IMR-90 (cell line): ENCODE data around the gene S100A6. TPM values are rescaled to one million over a fixed set of nuclear protein-coding genes. Genes with fewer than 3 reads are reported as not detected.

Experiments used
- ATAC-seq: fragments of 200-7000 bp; cut with Tn5 transposase; 2 replicates; pipeline ENCODE4 v1.9.1; 2020; ENCODE audit warnings: low read depth, mild to moderate bottlenecking, moderate library complexity
- BruUV-seq: library from RNA; stranded (reverse); fragments of 400-500 nt; replicated peaks from 2 replicates; lab custom pipeline; 2021; lab: Mats Ljungman, UMichigan
- CTCF ChIA-PET: fragments of 300-600 bp; formaldehyde crosslinking; extraction: SDS; loops from one replicate; lab custom pipeline; 2021; ENCODE audit warnings: antibody characterized with exemption; lab: Yijun Ruan, JAX
- POLR2A ChIA-PET: fragments of 300-600 bp; sonication (Branson Sonifier 250); formaldehyde crosslinking; loops from one replicate; lab custom pipeline; 2022; ENCODE audit warnings: antibody characterized with exemption; ENCODE audit not compliant: unreplicated experiment; lab: Charles Lee
- DNase-seq: peaks from one replicate; pipeline ENCODE4 v3.0.0; 2013
- H2AFZ ChIP-seq: replicated peaks from 2 replicates; pipeline ENCODE3; 2013; ENCODE audit warnings: low read length, mild to moderate bottlenecking; ENCODE audit not compliant: poor library complexity
- H2AK5ac ChIP-seq: 2 replicates; pipeline ENCODE4 v1.6.1; 2013; ENCODE audit warnings: low read depth, low read length, inconsistent platforms
- H2AK9ac ChIP-seq: replicated peaks from 2 replicates; pipeline ENCODE3; 2013; ENCODE audit warnings: mild to moderate bottlenecking, low read depth, low read length, moderate library complexity; ENCODE audit not compliant: poor library complexity
- H2BK120ac ChIP-seq: 2 replicates; pipeline ENCODE4 v1.6.1; 2013; ENCODE audit warnings: low read depth, low read length, inconsistent platforms
- H2BK15ac ChIP-seq: 3 replicates; pipeline ENCODE4 v1.6.1; 2013; ENCODE audit warnings: low read depth, low read length, inconsistent platforms
- H2BK20ac ChIP-seq: 2 replicates; pipeline ENCODE4 v1.6.1; 2013; ENCODE audit warnings: low read depth, mild to moderate bottlenecking, inconsistent platforms, low read length, moderate library complexity
- H2BK5ac ChIP-seq: 2 replicates; pipeline ENCODE4 v1.6.1; 2013; ENCODE audit warnings: mild to moderate bottlenecking, low read depth, low read length, inconsistent platforms; ENCODE audit not compliant: poor library complexity, severe bottlenecking
- H3K14ac ChIP-seq: replicated peaks from 2 replicates; pipeline ENCODE4 v1.6.1; 2013; ENCODE audit warnings: low read depth, low read length, inconsistent platforms
- H3K18ac ChIP-seq: 2 replicates; pipeline ENCODE4 v1.6.1; 2013; ENCODE audit warnings: low read depth, low read length, control low read depth
- H3K23ac ChIP-seq: 2 replicates; pipeline ENCODE4 v1.6.1; 2013; ENCODE audit warnings: low read depth, low read length, inconsistent platforms
- H3K27ac ChIP-seq: 2 replicates; pipeline ENCODE4 v1.5.1; 2013; ENCODE audit warnings: mild to moderate bottlenecking, control low read depth, low read length; ENCODE audit not compliant: insufficient read depth
- H3K27me3 ChIP-seq: 2 replicates; pipeline ENCODE4 v1.6.1; 2013; ENCODE audit warnings: low read length; ENCODE audit not compliant: control insufficient read depth, insufficient read depth
- H3K36me3 ChIP-seq: 2 replicates; pipeline ENCODE4 v1.6.1; 2013; ENCODE audit warnings: low read length, mixed read lengths; ENCODE audit not compliant: control insufficient read depth, insufficient read depth
- H3K4ac ChIP-seq: 2 replicates; pipeline ENCODE4 v1.6.1; 2013; ENCODE audit warnings: low read depth, low read length, inconsistent platforms
- H3K4me1 ChIP-seq: 2 replicates; pipeline ENCODE4 v1.6.1; 2013; ENCODE audit warnings: low read length, mixed read lengths; ENCODE audit not compliant: control insufficient read depth, insufficient read depth
- H3K4me2 ChIP-seq: 2 replicates; pipeline ENCODE4 v1.6.1; 2013; ENCODE audit warnings: low read depth, mild to moderate bottlenecking, control low read depth, low read length, moderate library complexity
- H3K4me3 ChIP-seq: 2 replicates; pipeline ENCODE4 v1.5.1; 2013; ENCODE audit warnings: low read depth, mild to moderate bottlenecking, control low read depth, low read length, moderate library complexity; ENCODE audit not compliant: insufficient read depth
- H3K56ac ChIP-seq: 2 replicates; pipeline ENCODE4 v1.6.1; 2013; ENCODE audit warnings: low read length, inconsistent platforms; ENCODE audit not compliant: insufficient read depth; ENCODE audit errors: extremely low read depth
- H3K79me1 ChIP-seq, 2 experiments: 2 replicates each; pipeline ENCODE4 v1.6.1; 2013; ENCODE audit warnings: low read length in 2 of 2, inconsistent platforms in 1 of 2, low read depth in 1 of 2
- H3K9ac ChIP-seq: 2 replicates; pipeline ENCODE4 v1.6.1; 2013; ENCODE audit warnings: low read depth, low read length, control low read depth
- H3K9me1 ChIP-seq: 2 replicates; pipeline ENCODE4 v1.6.1; 2013; ENCODE audit warnings: low read length, inconsistent platforms; ENCODE audit not compliant: insufficient read depth
- H3K9me3 ChIP-seq: 2 replicates; pipeline ENCODE4 v1.6.1; 2013; ENCODE audit warnings: low read length; ENCODE audit not compliant: control insufficient read depth, insufficient read depth
- H4K20me1 ChIP-seq: 2 replicates; pipeline ENCODE4 v1.6.1; 2013; ENCODE audit warnings: low read length, inconsistent platforms; ENCODE audit not compliant: insufficient read depth
- H4K5ac ChIP-seq: 2 replicates; pipeline ENCODE4 v1.6.1; 2013; ENCODE audit warnings: mild to moderate bottlenecking, low read depth, low read length, control low read depth
- H4K8ac ChIP-seq, 2 experiments: 2 replicates each; pipeline ENCODE4 v1.6.1; 2013; ENCODE audit warnings: low read depth in 2 of 2, low read length in 2 of 2, control low read depth in 1 of 2, inconsistent platforms in 1 of 2
- H4K91ac ChIP-seq: 2 replicates; pipeline ENCODE4 v1.6.1; 2013; ENCODE audit warnings: low read depth, low read length, inconsistent platforms; ENCODE audit not compliant: insufficient read depth
- CEBPB ChIP-seq: IDR thresholded peaks from 2 replicates; pipeline ENCODE4 v1.6.1; 2012; ENCODE audit warnings: low read depth, low read length, improper control_type of control experiment
- FOS ChIP-seq: fragments of 150-350 bp; IDR thresholded peaks from 2 replicates; pipeline ENCODE4 v1.6.1; 2016; ENCODE audit warnings: low read depth, low read length
- MXI1 ChIP-seq: IDR thresholded peaks from 2 replicates; pipeline ENCODE4 v1.6.1; 2012; ENCODE audit warnings: low read depth, mild to moderate bottlenecking, low read length, moderate library complexity, borderline replicate concordance
- NFE2L2 ChIP-seq: fragments of 150-350 bp; IDR thresholded peaks from 2 replicates; pipeline ENCODE4 v1.6.1; 2016; ENCODE audit warnings: low read depth, mild to moderate bottlenecking, low read length
- RFX5 ChIP-seq: IDR thresholded peaks from 2 replicates; pipeline ENCODE4 v1.8.0; 2012; ENCODE audit warnings: low read depth, mild to moderate bottlenecking, low read length, moderate library complexity
- WGBS, 2 experiments: methylation state at CpG; one replicate each; pipeline versions ENCODE4 v1.1.5 to v1.1.7; 2013; ENCODE audit warnings: missing lambda C conversion rate in 2 of 2; ENCODE audit not compliant: insufficient read length in 1 of 2; ENCODE audit errors: extremely low coverage in 2 of 2; 5-methylcytosine and 5-hydroxymethylcytosine counted together
- dilution Hi-C: fragments of 300-500 bp; cut with HindIII; formaldehyde crosslinking; loops from one replicate; pipeline ENCODE4 v1.14.3; 2018; ENCODE audit warnings: low sequenced_read_pairs; ENCODE audit not compliant: unreplicated experiment
- in situ Hi-C: fragments of 300-500 bp; cut with MboI; formaldehyde crosslinking; loops from 3 replicates; pipeline ENCODE4 v1.14.3; 2019; ENCODE audit warnings: low sequenced_read_pairs, inconsistent platforms, mixed read lengths
- intact Hi-C: fragments of 100-400 bp; cut with micrococcal nuclease; formaldehyde crosslinking; loops from 2 replicates; pipeline ENCODE4 v1.10.0; 2022
- polyA plus RNA-seq, 3 experiments: library from polyadenylated mRNA; depleted of rRNA; stranded (reverse); fragments of >200 nt; gene quantifications; 2 replicates each; pipeline ENCODE4 v1.2.3, GENCODE V29; 2012; ENCODE audit warnings: low replicate concordance in 1 of 3
- total RNA-seq: library from RNA; depleted of rRNA; stranded (reverse); fragments of >200 nt; gene quantifications from 2 replicates; pipeline ENCODE4 v1.2.3, GENCODE V29; 2012
- TF ChIP-seq, protein P1 (sequence below): conservative IDR thresholded peaks from 2 replicates; pipeline ENCODE4 v1.5.1; 2012; ENCODE audit warnings: mild to moderate bottlenecking, low read depth, low read length, improper control_type of control experiment
- TF ChIP-seq, protein P2 (sequence below): fragments of 150-350 bp; IDR thresholded peaks from 2 replicates; pipeline ENCODE4 v1.6.1; 2016; ENCODE audit warnings: low read depth, mild to moderate bottlenecking, low read length, moderate library complexity, borderline replicate concordance
- TF ChIP-seq, protein P3 (sequence below): fragments of 150-350 bp; IDR thresholded peaks from 2 replicates; pipeline ENCODE4 v1.6.1; 2017; ENCODE audit warnings: mild to moderate bottlenecking, antibody characterized with exemption, low read length, low read depth

S100A6 gene
- total and polyA plus RNA-seq, 2 of the 4 experiments (the other 2 are of a cell fraction): 373 to 1,755 TPM

DNA sequence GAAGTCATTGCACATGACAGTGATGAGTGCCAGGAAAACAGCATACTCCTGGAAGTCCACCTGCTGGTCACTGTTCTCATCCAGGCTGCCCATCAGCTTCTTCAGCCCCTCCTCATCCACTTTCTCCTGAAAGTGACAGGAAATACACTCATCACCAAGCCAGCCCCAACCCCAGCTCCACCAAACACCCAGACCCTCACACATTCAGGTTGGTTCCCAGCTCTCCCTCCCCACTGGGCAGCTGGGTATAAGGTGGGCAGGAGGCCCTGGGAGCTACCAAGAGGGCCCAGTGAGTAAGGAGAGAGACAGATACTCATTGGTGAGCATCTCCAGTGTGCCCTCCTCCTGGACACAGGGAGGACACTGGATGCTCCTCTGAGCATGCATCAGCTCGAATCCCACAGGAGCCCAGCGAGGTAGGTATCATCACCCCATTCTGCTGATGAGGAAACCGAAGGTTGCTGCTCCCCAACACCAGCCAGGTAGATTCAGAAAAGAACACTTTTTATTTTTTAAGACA is 25.7 kb upstream of the S100A6 start:
- H3K23ac ChIP-seq: no peak overlapping the region
- H4K5ac ChIP-seq: no peak overlapping the region
- dilution Hi-C loops (no loop called here), intact Hi-C loops (no loop called here), in situ Hi-C loops (loop anchor here (10.0 kb wide), 1 partner anchor 47 kb away; no protein-coding TSS in a partner anchor)
- no peaks in the 10 kb centered on the region for H3K27me3 ChIP-seq
- H3K18ac ChIP-seq: no peak overlapping the region
- no peak overlapping the region for H2AFZ ChIP-seq
- no peak overlapping the region for H4K8ac ChIP-seq
- H3K4me2 ChIP-seq: no peak overlapping the region
- no peak overlapping the region for H3K9ac ChIP-seq
- H2BK15ac ChIP-seq: no peak overlapping the region
- H2BK20ac ChIP-seq: no peak overlapping the region
- peaks cover 4 to 26% of the 10 kb centered on the region in 2 experiments; a peak in 3 of 4 replicates for H3K79me1 ChIP-seq
- H2BK120ac ChIP-seq: no peak overlapping the region
- no peak overlapping the region for H2BK5ac ChIP-seq
- no peak for DNase-seq
- H3K4me3 ChIP-seq: no peak overlapping the region
- ChIA-PET CTCF (no interaction called here), POLR2A (no interaction called here)
- ATAC-seq: no peak
- peak overlapping the region; percentile 78; the same call in 1 of the 2 replicates for H2AK5ac ChIP-seq
- H4K20me1 ChIP-seq: no peaks in the 10 kb centered on the region
- no peak overlapping the region for H3K4ac ChIP-seq
- H2AK9ac ChIP-seq: no peak overlapping the region
- no peak overlapping the region for H4K91ac ChIP-seq
- H3K27ac ChIP-seq: no peak overlapping the region
- peaks cover 13% of the 10 kb centered on the region for H3K4me1 ChIP-seq
- no peak overlapping the region for H3K14ac ChIP-seq
- peaks cover 11% of the 10 kb centered on the region; the same call in 1 of the 2 replicates for H3K9me1 ChIP-seq
- no peak overlapping the region for H3K56ac ChIP-seq
- no peaks in the 10 kb centered on the region for H3K9me3 ChIP-seq
- no TSS peak for BruUV-seq
- H3K36me3 ChIP-seq: no peaks in the 10 kb centered on the region
- no peak for TF ChIP-seq MXI1
- TF ChIP-seq, protein P1, sequence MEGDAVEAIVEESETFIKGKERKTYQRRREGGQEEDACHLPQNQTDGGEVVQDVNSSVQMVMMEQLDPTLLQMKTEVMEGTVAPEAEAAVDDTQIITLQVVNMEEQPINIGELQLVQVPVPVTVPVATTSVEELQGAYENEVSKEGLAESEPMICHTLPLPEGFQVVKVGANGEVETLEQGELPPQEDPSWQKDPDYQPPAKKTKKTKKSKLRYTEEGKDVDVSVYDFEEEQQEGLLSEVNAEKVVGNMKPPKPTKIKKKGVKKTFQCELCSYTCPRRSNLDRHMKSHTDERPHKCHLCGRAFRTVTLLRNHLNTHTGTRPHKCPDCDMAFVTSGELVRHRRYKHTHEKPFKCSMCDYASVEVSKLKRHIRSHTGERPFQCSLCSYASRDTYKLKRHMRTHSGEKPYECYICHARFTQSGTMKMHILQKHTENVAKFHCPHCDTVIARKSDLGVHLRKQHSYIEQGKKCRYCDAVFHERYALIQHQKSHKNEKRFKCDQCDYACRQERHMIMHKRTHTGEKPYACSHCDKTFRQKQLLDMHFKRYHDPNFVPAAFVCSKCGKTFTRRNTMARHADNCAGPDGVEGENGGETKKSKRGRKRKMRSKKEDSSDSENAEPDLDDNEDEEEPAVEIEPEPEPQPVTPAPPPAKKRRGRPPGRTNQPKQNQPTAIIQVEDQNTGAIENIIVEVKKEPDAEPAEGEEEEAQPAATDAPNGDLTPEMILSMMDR: no peak
- TF ChIP-seq NFE2L2: no peak
- TF ChIP-seq RFX5: no peak
- no peak for TF ChIP-seq CEBPB
- TF ChIP-seq, protein P2, sequence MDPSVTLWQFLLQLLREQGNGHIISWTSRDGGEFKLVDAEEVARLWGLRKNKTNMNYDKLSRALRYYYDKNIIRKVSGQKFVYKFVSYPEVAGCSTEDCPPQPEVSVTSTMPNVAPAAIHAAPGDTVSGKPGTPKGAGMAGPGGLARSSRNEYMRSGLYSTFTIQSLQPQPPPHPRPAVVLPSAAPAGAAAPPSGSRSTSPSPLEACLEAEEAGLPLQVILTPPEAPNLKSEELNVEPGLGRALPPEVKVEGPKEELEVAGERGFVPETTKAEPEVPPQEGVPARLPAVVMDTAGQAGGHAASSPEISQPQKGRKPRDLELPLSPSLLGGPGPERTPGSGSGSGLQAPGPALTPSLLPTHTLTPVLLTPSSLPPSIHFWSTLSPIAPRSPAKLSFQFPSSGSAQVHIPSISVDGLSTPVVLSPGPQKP: no peak
- TF ChIP-seq FOS: no peak
- TF ChIP-seq, protein P3, sequence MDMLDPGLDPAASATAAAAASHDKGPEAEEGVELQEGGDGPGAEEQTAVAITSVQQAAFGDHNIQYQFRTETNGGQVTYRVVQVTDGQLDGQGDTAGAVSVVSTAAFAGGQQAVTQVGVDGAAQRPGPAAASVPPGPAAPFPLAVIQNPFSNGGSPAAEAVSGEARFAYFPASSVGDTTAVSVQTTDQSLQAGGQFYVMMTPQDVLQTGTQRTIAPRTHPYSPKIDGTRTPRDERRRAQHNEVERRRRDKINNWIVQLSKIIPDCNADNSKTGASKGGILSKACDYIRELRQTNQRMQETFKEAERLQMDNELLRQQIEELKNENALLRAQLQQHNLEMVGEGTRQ: no peak
- WGBS, 2 experiments: no CpG with 5 or more reads among the region's 3 CpGs
